ENCODE data around the gene RASGRF1. TPM values are rescaled to one million over a fixed set of nuclear protein-coding genes. Genes with fewer than 3 reads are reported as not detected.

RASGRF1 gene
- total and polyA plus RNA-seq, 9 of the 15 experiments (the other 6 are each of a cell fraction or from before 2014, with no cell fraction given), result 0.03 to 0.58 (median 0.06) TPM; not detected in 1

DNA sequence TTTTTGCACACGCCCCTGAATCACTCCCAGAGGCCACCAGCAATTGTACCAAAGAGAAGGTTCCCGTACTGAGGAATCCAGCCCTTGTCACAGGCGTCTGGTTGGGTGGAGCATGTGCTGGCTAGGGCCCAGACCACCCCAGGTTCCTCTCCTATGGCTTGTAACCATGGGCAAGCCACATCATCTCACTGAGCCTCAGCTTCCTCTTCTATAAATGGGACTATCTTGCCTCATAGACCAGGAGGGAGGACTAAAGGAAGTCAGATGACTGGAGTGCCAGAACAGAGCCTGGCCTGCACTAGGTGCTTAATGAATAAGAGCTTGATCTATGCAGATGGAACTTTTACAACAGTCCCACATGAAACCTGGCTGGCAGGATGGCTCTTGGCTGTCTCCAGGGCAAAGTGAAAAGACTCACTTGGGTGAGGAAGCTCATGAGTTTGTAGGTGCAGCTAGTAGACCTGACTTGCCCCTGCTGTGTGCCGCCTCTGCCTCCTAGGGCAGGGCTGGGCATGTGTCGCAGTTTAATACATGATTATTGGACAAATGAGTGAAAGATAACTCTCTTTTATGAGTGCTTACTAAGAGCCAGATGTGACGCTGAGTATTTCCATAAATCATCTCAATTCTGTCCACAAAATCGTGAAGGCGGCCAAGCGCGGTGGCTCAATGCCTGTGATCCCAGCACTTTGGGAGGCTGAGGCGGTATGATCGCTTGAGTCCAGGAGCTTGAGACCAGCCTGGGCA is 175.1 kb downstream of the RASGRF1 start:
- Histone ChIP-seq H3K4me2 (ENCODE audit: insufficient read depth, low read length) (no peak overlapping the region), H3K9ac (ENCODE audit: insufficient read depth in 1 of 2, low read depth in 2 of 2, low read length in 2 of 2) (no peak overlapping the region), H3K4me3 (no peak overlapping the region), H3K27me3 (ENCODE audit: control insufficient read depth in 2 of 2, insufficient read depth in 2 of 2, low read length in 2 of 2) (no peaks in the 10 kb centered on the region), H3K9me3 (replicated peaks; ENCODE audit: control insufficient read depth, insufficient read depth, low read depth, low read length) (no peaks in the 10 kb centered on the region), H2AFZ (ENCODE audit: low read depth, low read length) (no peak overlapping the region), H3K9me1 (ENCODE audit: control insufficient read depth, insufficient read depth, low read length) (no peaks in the 10 kb centered on the region), H3K4me1 (replicated peaks in 1 of 2; ENCODE audit: control insufficient read depth in 2 of 2, insufficient read depth in 2 of 2, low read length in 2 of 2) (peaks cover 9 to 14% of the 10 kb centered on the region in 2 experiments; a peak in 3 of 5 replicates), H4K20me1 (replicated peaks; ENCODE audit: control insufficient read depth, insufficient read depth, low read length) (no peaks in the 10 kb centered on the region), H3K27ac (ENCODE audit: extremely low read depth, low read depth, low read length) (no peak overlapping the region), H3K79me2 (ENCODE audit: control insufficient read depth, insufficient read depth, low read length) (no peaks in the 10 kb centered on the region), H3K36me3 (ENCODE audit: control insufficient read depth, insufficient read depth, low read length) (peaks cover 62% of the 10 kb centered on the region)
- intact Hi-C loops (cut with micrococcal nuclease), result no loop called here
- ChIA-PET CTCF (ENCODE audit: low intra/inter-chr PET ratio) (no interaction called here), POLR2A (interaction anchor here (0.6 to 3.3 kb wide), 5 partner anchors 9 to 1735 kb away, joined by 3 to 15 read pairs (median 3); no protein-coding TSS in a partner anchor)
- no TSS peak for BruUV-seq (replicated peaks)
- in situ Hi-C loops (cut with MboI), result no loop called here
- ATAC-seq (no peak; the same call in none of the 3 replicates), FAIRE-seq (no peak), DNase-seq (ENCODE audit: extremely low read depth in 1 of 4, low spot score in 3 of 4) (no peak)
- no peak for TF ChIP-seq ZKSCAN8 (CRISPR knock-in tag; IDR thresholded peaks at IDR 0.05)
- TF ChIP-seq ZFP30 (CRISPR knock-in tag; IDR thresholded peaks at IDR 0.05; ENCODE audit: borderline replicate concordance), result no peak
- TF ChIP-seq ZNF263 (CRISPR knock-in tag; IDR thresholded peaks at IDR 0.05; ENCODE audit: borderline replicate concordance), result peak; percentile 27; the same call in 1 of the 2 replicates
- TF ChIP-seq PKNOX1 (IDR thresholded peaks at IDR 0.05), result peak; percentile 35; the same call in 1 of the 2 replicates
- TF ChIP-seq, protein P1, sequence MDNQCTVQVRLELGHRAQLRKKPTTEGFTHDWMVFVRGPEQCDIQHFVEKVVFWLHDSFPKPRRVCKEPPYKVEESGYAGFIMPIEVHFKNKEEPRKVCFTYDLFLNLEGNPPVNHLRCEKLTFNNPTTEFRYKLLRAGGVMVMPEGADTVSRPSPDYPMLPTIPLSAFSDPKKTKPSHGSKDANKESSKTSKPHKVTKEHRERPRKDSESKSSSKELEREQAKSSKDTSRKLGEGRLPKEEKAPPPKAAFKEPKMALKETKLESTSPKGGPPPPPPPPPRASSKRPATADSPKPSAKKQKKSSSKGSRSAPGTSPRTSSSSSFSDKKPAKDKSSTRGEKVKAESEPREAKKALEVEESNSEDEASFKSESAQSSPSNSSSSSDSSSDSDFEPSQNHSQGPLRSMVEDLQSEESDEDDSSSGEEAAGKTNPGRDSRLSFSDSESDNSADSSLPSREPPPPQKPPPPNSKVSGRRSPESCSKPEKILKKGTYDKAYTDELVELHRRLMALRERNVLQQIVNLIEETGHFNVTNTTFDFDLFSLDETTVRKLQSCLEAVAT (IDR thresholded peaks at IDR 0.05), result 0 out of 4 replicates have a peak, but pooled peaks of 1 of the 2 experiments have one; percentile 38
- TF ChIP-seq MEIS2 (IDR thresholded peaks at IDR 0.05; ENCODE audit: partially characterized antibody), result peak; percentile 67
- TF ChIP-seq PBX2 (CRISPR knock-in tag; IDR thresholded peaks at IDR 0.05; ENCODE audit: low read depth), result no peak
- 0 out of 2 replicates have a peak, but pooled peaks have one; percentile 13 for TF ChIP-seq PBX2 (tag; conservative IDR thresholded peaks at IDR 0.05; ENCODE audit: low read depth)
- peak; percentile 63; the same call in 1 of the 2 replicates for TF ChIP-seq ZBTB33 (CRISPR knock-in tag; IDR thresholded peaks at IDR 0.05)
- 80% methylated on average over 12 of the region's 12 CpGs for WGBS (ENCODE audit: insufficient coverage, low coverage, missing lambda C conversion rate)
